IMR-90 (cell line): ENCODE data around the gene ZNF366. TPM values are rescaled to one million over a fixed set of nuclear protein-coding genes. Genes with fewer than 3 reads are reported as not detected.

Source experiments
- ATAC-seq: fragments of 200-7000 bp; cut with Tn5 transposase; 2 replicates; pipeline ENCODE4 v1.9.1; 2020; ENCODE audit warnings: low read depth, mild to moderate bottlenecking, moderate library complexity
- BruUV-seq: library from RNA; stranded (reverse); fragments of 400-500 nt; replicated peaks from 2 replicates; lab custom pipeline; 2021; lab: Mats Ljungman, UMichigan
- CTCF ChIA-PET: fragments of 300-600 bp; formaldehyde crosslinking; extraction: SDS; loops from one replicate; lab custom pipeline; 2021; ENCODE audit warnings: antibody characterized with exemption; lab: Yijun Ruan, JAX
- POLR2A ChIA-PET: fragments of 300-600 bp; sonication (Branson Sonifier 250); formaldehyde crosslinking; loops from one replicate; lab custom pipeline; 2022; ENCODE audit warnings: antibody characterized with exemption; ENCODE audit not compliant: unreplicated experiment; lab: Charles Lee
- DNase-seq: peaks from one replicate; pipeline ENCODE4 v3.0.0; 2013
- H2AFZ ChIP-seq: replicated peaks from 2 replicates; pipeline ENCODE3; 2013; ENCODE audit warnings: low read length, mild to moderate bottlenecking; ENCODE audit not compliant: poor library complexity
- H2AK5ac ChIP-seq: 2 replicates; pipeline ENCODE4 v1.6.1; 2013; ENCODE audit warnings: low read depth, low read length, inconsistent platforms
- H2AK9ac ChIP-seq: replicated peaks from 2 replicates; pipeline ENCODE3; 2013; ENCODE audit warnings: mild to moderate bottlenecking, low read depth, low read length, moderate library complexity; ENCODE audit not compliant: poor library complexity
- H2BK120ac ChIP-seq: 2 replicates; pipeline ENCODE4 v1.6.1; 2013; ENCODE audit warnings: low read depth, low read length, inconsistent platforms
- H2BK15ac ChIP-seq: 3 replicates; pipeline ENCODE4 v1.6.1; 2013; ENCODE audit warnings: low read depth, low read length, inconsistent platforms
- H2BK20ac ChIP-seq: 2 replicates; pipeline ENCODE4 v1.6.1; 2013; ENCODE audit warnings: low read depth, mild to moderate bottlenecking, inconsistent platforms, low read length, moderate library complexity
- H2BK5ac ChIP-seq: 2 replicates; pipeline ENCODE4 v1.6.1; 2013; ENCODE audit warnings: mild to moderate bottlenecking, low read depth, low read length, inconsistent platforms; ENCODE audit not compliant: poor library complexity, severe bottlenecking
- H3K14ac ChIP-seq: replicated peaks from 2 replicates; pipeline ENCODE4 v1.6.1; 2013; ENCODE audit warnings: low read depth, low read length, inconsistent platforms
- H3K18ac ChIP-seq: 2 replicates; pipeline ENCODE4 v1.6.1; 2013; ENCODE audit warnings: low read depth, low read length, control low read depth
- H3K23ac ChIP-seq: 2 replicates; pipeline ENCODE4 v1.6.1; 2013; ENCODE audit warnings: low read depth, low read length, inconsistent platforms
- H3K27ac ChIP-seq: 2 replicates; pipeline ENCODE4 v1.5.1; 2013; ENCODE audit warnings: mild to moderate bottlenecking, control low read depth, low read length; ENCODE audit not compliant: insufficient read depth
- H3K27me3 ChIP-seq: 2 replicates; pipeline ENCODE4 v1.6.1; 2013; ENCODE audit warnings: low read length; ENCODE audit not compliant: control insufficient read depth, insufficient read depth
- H3K36me3 ChIP-seq: 2 replicates; pipeline ENCODE4 v1.6.1; 2013; ENCODE audit warnings: low read length, mixed read lengths; ENCODE audit not compliant: control insufficient read depth, insufficient read depth
- H3K4ac ChIP-seq: 2 replicates; pipeline ENCODE4 v1.6.1; 2013; ENCODE audit warnings: low read depth, low read length, inconsistent platforms
- H3K4me1 ChIP-seq: 2 replicates; pipeline ENCODE4 v1.6.1; 2013; ENCODE audit warnings: low read length, mixed read lengths; ENCODE audit not compliant: control insufficient read depth, insufficient read depth
- H3K4me2 ChIP-seq: 2 replicates; pipeline ENCODE4 v1.6.1; 2013; ENCODE audit warnings: low read depth, mild to moderate bottlenecking, control low read depth, low read length, moderate library complexity
- H3K4me3 ChIP-seq: 2 replicates; pipeline ENCODE4 v1.5.1; 2013; ENCODE audit warnings: low read depth, mild to moderate bottlenecking, control low read depth, low read length, moderate library complexity; ENCODE audit not compliant: insufficient read depth
- H3K56ac ChIP-seq: 2 replicates; pipeline ENCODE4 v1.6.1; 2013; ENCODE audit warnings: low read length, inconsistent platforms; ENCODE audit not compliant: insufficient read depth; ENCODE audit errors: extremely low read depth
- H3K79me1 ChIP-seq, 2 experiments: 2 replicates each; pipeline ENCODE4 v1.6.1; 2013; ENCODE audit warnings: low read length in 2 of 2, inconsistent platforms in 1 of 2, low read depth in 1 of 2
- H3K9ac ChIP-seq: 2 replicates; pipeline ENCODE4 v1.6.1; 2013; ENCODE audit warnings: low read depth, low read length, control low read depth
- H3K9me1 ChIP-seq: 2 replicates; pipeline ENCODE4 v1.6.1; 2013; ENCODE audit warnings: low read length, inconsistent platforms; ENCODE audit not compliant: insufficient read depth
- H3K9me3 ChIP-seq: 2 replicates; pipeline ENCODE4 v1.6.1; 2013; ENCODE audit warnings: low read length; ENCODE audit not compliant: control insufficient read depth, insufficient read depth
- H4K20me1 ChIP-seq: 2 replicates; pipeline ENCODE4 v1.6.1; 2013; ENCODE audit warnings: low read length, inconsistent platforms; ENCODE audit not compliant: insufficient read depth
- H4K5ac ChIP-seq: 2 replicates; pipeline ENCODE4 v1.6.1; 2013; ENCODE audit warnings: mild to moderate bottlenecking, low read depth, low read length, control low read depth
- H4K8ac ChIP-seq, 2 experiments: 2 replicates each; pipeline ENCODE4 v1.6.1; 2013; ENCODE audit warnings: low read depth in 2 of 2, low read length in 2 of 2, control low read depth in 1 of 2, inconsistent platforms in 1 of 2
- H4K91ac ChIP-seq: 2 replicates; pipeline ENCODE4 v1.6.1; 2013; ENCODE audit warnings: low read depth, low read length, inconsistent platforms; ENCODE audit not compliant: insufficient read depth
- BHLHE40 ChIP-seq: fragments of 150-350 bp; IDR thresholded peaks from 2 replicates; pipeline ENCODE4 v1.6.1; 2016; ENCODE audit warnings: mild to moderate bottlenecking, low read depth, low read length
- CHD1 ChIP-seq: IDR thresholded peaks from 2 replicates; pipeline ENCODE4 v1.6.1; 2012; ENCODE audit warnings: low read depth, low read length, improper control_type of control experiment
- CTCF ChIP-seq: conservative IDR thresholded peaks from 2 replicates; pipeline ENCODE4 v1.5.1; 2012; ENCODE audit warnings: mild to moderate bottlenecking, low read depth, low read length, improper control_type of control experiment
- ELK1 ChIP-seq: fragments of 150-350 bp; IDR thresholded peaks from 2 replicates; pipeline ENCODE4 v1.6.1; 2016; ENCODE audit warnings: low read depth, mild to moderate bottlenecking, low read length, moderate library complexity, borderline replicate concordance
- FOS ChIP-seq: fragments of 150-350 bp; IDR thresholded peaks from 2 replicates; pipeline ENCODE4 v1.6.1; 2016; ENCODE audit warnings: low read depth, low read length
- MAFK ChIP-seq: IDR thresholded peaks from 2 replicates; pipeline ENCODE4 v1.6.1; 2012; ENCODE audit warnings: low read depth, low read length, improper control_type of control experiment
- MAZ ChIP-seq: IDR thresholded peaks from 2 replicates; pipeline ENCODE4 v1.6.1; 2012; ENCODE audit warnings: low read depth, mild to moderate bottlenecking, low read length, improper control_type of control experiment, moderate library complexity, borderline replicate concordance
- MXI1 ChIP-seq: IDR thresholded peaks from 2 replicates; pipeline ENCODE4 v1.6.1; 2012; ENCODE audit warnings: low read depth, mild to moderate bottlenecking, low read length, moderate library complexity, borderline replicate concordance
- NFE2L2 ChIP-seq: fragments of 150-350 bp; IDR thresholded peaks from 2 replicates; pipeline ENCODE4 v1.6.1; 2016; ENCODE audit warnings: low read depth, mild to moderate bottlenecking, low read length
- POLR2A ChIP-seq: IDR thresholded peaks from 2 replicates; pipeline ENCODE4 v1.6.1; 2012; ENCODE audit warnings: mild to moderate bottlenecking, low read depth, low read length
- RCOR1 ChIP-seq: IDR thresholded peaks from 2 replicates; pipeline ENCODE4 v1.6.1; 2012; ENCODE audit warnings: mild to moderate bottlenecking, low read length, improper control_type of control experiment; ENCODE audit not compliant: insufficient replicate concordance
- RFX5 ChIP-seq: IDR thresholded peaks from 2 replicates; pipeline ENCODE4 v1.8.0; 2012; ENCODE audit warnings: low read depth, mild to moderate bottlenecking, low read length, moderate library complexity
- SMC3 ChIP-seq: fragments of 150-350 bp; IDR thresholded peaks from 2 replicates; pipeline ENCODE4 v1.6.1; 2016; ENCODE audit warnings: low read depth, mild to moderate bottlenecking, antibody characterized with exemption, low read length, moderate library complexity
- dilution Hi-C: fragments of 300-500 bp; cut with HindIII; formaldehyde crosslinking; loops from one replicate; pipeline ENCODE4 v1.14.3; 2018; ENCODE audit warnings: low sequenced_read_pairs; ENCODE audit not compliant: unreplicated experiment
- in situ Hi-C: fragments of 300-500 bp; cut with MboI; formaldehyde crosslinking; loops from 3 replicates; pipeline ENCODE4 v1.14.3; 2019; ENCODE audit warnings: low sequenced_read_pairs, inconsistent platforms, mixed read lengths
- intact Hi-C: fragments of 100-400 bp; cut with micrococcal nuclease; formaldehyde crosslinking; loops from 2 replicates; pipeline ENCODE4 v1.10.0; 2022
- polyA plus RNA-seq, 3 experiments: library from polyadenylated mRNA; depleted of rRNA; stranded (reverse); fragments of >200 nt; gene quantifications; 2 replicates each; pipeline ENCODE4 v1.2.3, GENCODE V29; 2012; ENCODE audit warnings: low replicate concordance in 1 of 3
- total RNA-seq: library from RNA; depleted of rRNA; stranded (reverse); fragments of >200 nt; gene quantifications from 2 replicates; pipeline ENCODE4 v1.2.3, GENCODE V29; 2012

The ZNF366 gene
- total and polyA plus RNA-seq, 2 of the 4 experiments (the other 2 are of a cell fraction), result not detected

- Histone ChIP-seq H2AK5ac (no peak overlapping the region), H3K4me2 (no peak overlapping the region), H2BK120ac (no peak overlapping the region), H3K9me1 (no peaks in the 10 kb centered on the region), H4K20me1 (no peaks in the 10 kb centered on the region), H3K14ac (no peak overlapping the region), H4K8ac (no peak overlapping the region), H3K4me1 (peaks cover 2% of the 10 kb centered on the region; the same call in 1 of the 2 replicates), H4K91ac (no peak overlapping the region), H2BK20ac (no peak overlapping the region), H3K79me1 (no peaks in the 10 kb centered on the region), H2BK5ac (no peak overlapping the region), H3K18ac (no peak overlapping the region), H3K4me3 (no peak overlapping the region), H2BK15ac (no peak overlapping the region), H3K23ac (no peak overlapping the region), H3K4ac (no peak overlapping the region), H3K9me3 (no peaks in the 10 kb centered on the region), H3K56ac (no peak overlapping the region), H2AFZ (no peak overlapping the region), H3K9ac (no peak overlapping the region), H2AK9ac (no peak overlapping the region), H4K5ac (no peak overlapping the region), H3K27ac (no peak overlapping the region), H3K36me3 (no peaks in the 10 kb centered on the region), H3K27me3 (peaks cover 2% of the 10 kb centered on the region; the same call in 1 of the 2 replicates)
- in situ Hi-C loops, result no loop called here
- ChIA-PET POLR2A (no interaction called here), CTCF (no interaction called here)
- DNase-seq, result no peak
- TF ChIP-seq MAFK (no peak), NFE2L2 (no peak), RCOR1 (no peak), CHD1 (no peak), BHLHE40 (no peak), MAZ (no peak), MXI1 (no peak), FOS (no peak), ELK1 (no peak), SMC3 (no peak), CTCF (no peak), RFX5 (no peak), POLR2A (no peak)
- no TSS peak for BruUV-seq
- intact Hi-C loops, result no loop called here
- ATAC-seq, result no peak
- dilution Hi-C loops, result no loop called here
These were observed 28.9 kb downstream of the ZNF366 start for GRCh38 chr5:72478276-72478675.
